Measurements from ENCODE around the gene MAPK9. TPM values are rescaled to one million over a fixed set of nuclear protein-coding genes. Genes with fewer than 3 reads are reported as not detected.

The MAPK9 gene
- total RNA-seq, 1 experiment from 2014 or later = 43.4 TPM

- Histone ChIP-seq H3K36me3 (ENCODE audit: control insufficient read depth in 1 of 2, insufficient read depth in 2 of 2, low read length in 2 of 2) (no peaks in the 10 kb centered on the region), H4K20me1 (ENCODE audit: insufficient read depth) (no peaks in the 10 kb centered on the region), H3K9ac (ENCODE audit: low read length) (no peak overlapping the region), H2AFZ (ENCODE audit: low read depth, low read length, poor library complexity, severe bottlenecking) (no peak overlapping the region), H3K4me2 (ENCODE audit: low read length) (no peak overlapping the region), H3K79me2 (ENCODE audit: insufficient read depth, low read length) (no peaks in the 10 kb centered on the region), H3K4me1 (ENCODE audit: control insufficient read depth in 1 of 2, insufficient read depth in 2 of 2, low read length in 2 of 2) (peaks cover 5 to 13% of the 10 kb centered on the region in 2 experiments), H3K9me3 (ENCODE audit: control insufficient read depth in 1 of 2, insufficient read depth in 1 of 2, low read depth in 1 of 2, low read length in 2 of 2) (no peaks in the 10 kb centered on the region), H3K9me2 (ENCODE audit: insufficient read depth) (no peaks in the 10 kb centered on the region), H3K27me3 (ENCODE audit: insufficient read depth, low read length) (no peaks in the 10 kb centered on the region), H3K4me3 (replicated peaks in 1 of 2; ENCODE audit: low read depth in 1 of 2, low read length in 2 of 2) (no peak overlapping the region), H3K27ac (ENCODE audit: low read depth, low read length) (no peak overlapping the region)
- intact Hi-C loops (cut with micrococcal nuclease) = loop anchor here (10.0 kb wide), 1 partner anchor 172 kb away; no protein-coding TSS in a partner anchor
- DNase-seq (ENCODE audit: low read depth, low spot score) (peak; percentile 21), ATAC-seq (no peak)
- CTCF ChIA-PET = interaction anchor here (0.9 to 1.1 kb wide), 3 partner anchors 12 to 19 kb away, joined by 3 read pairs; no protein-coding TSS in a partner anchor
- TF ChIP-seq, protein P1, sequence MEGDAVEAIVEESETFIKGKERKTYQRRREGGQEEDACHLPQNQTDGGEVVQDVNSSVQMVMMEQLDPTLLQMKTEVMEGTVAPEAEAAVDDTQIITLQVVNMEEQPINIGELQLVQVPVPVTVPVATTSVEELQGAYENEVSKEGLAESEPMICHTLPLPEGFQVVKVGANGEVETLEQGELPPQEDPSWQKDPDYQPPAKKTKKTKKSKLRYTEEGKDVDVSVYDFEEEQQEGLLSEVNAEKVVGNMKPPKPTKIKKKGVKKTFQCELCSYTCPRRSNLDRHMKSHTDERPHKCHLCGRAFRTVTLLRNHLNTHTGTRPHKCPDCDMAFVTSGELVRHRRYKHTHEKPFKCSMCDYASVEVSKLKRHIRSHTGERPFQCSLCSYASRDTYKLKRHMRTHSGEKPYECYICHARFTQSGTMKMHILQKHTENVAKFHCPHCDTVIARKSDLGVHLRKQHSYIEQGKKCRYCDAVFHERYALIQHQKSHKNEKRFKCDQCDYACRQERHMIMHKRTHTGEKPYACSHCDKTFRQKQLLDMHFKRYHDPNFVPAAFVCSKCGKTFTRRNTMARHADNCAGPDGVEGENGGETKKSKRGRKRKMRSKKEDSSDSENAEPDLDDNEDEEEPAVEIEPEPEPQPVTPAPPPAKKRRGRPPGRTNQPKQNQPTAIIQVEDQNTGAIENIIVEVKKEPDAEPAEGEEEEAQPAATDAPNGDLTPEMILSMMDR (IDR thresholded peaks at IDR 0.05 in 2 of 3, conservative IDR thresholded peaks at IDR 0.05 in 1 of 3; ENCODE audit: borderline replicate concordance in 1 of 3, insufficient read depth in 1 of 3, low read depth in 2 of 3, low read length in 2 of 3) = peak in 2 of 3 experiments; percentile 9 to 22; a peak in 1 of 6 replicates
- TF ChIP-seq EGR1 (IDR thresholded peaks at IDR 0.05; ENCODE audit: low read depth) = no peak
- POLR2A ChIA-PET = no interaction called here
- BruUV-seq (replicated peaks) = no TSS peak
- RAD21 ChIA-PET (ENCODE audit: low non-redundant PET in 1 of 2, low total read pairs in 2 of 2, uncharacterized antibody in 2 of 2, unreplicated experiment in 2 of 2) = no interaction called here
These were observed 4.9 kb upstream of the MAPK9 start for GRCh38 chr5:180296771-180297170.

GRCh38 chr5:180294913-180295555 lies 3.2 kb upstream of the MAPK9 start:
- H3K4me1 ChIP-seq (ENCODE audit: control insufficient read depth in 1 of 2, insufficient read depth in 2 of 2, low read length in 2 of 2) = peaks cover 10 to 23% of the 10 kb centered on the region in 2 experiments
- BruUV-seq (replicated peaks) = no TSS peak
- no peaks in the 10 kb centered on the region for H3K27me3 ChIP-seq (ENCODE audit: insufficient read depth, low read length)
- H3K27ac ChIP-seq (ENCODE audit: low read depth, low read length) = no peak overlapping the region
- H3K36me3 ChIP-seq (ENCODE audit: control insufficient read depth in 1 of 2, insufficient read depth in 2 of 2, low read length in 2 of 2) = no peaks in the 10 kb centered on the region
- POLR2A ChIA-PET = interaction anchor here (1.2 kb wide), 1 partner anchor 37 kb away, joined by 5 read pairs; no protein-coding TSS in a partner anchor
- H2AFZ ChIP-seq (ENCODE audit: low read depth, low read length, poor library complexity, severe bottlenecking) = no peak overlapping the region
- DNase-seq (ENCODE audit: low read depth, low spot score) (no peak), ATAC-seq (no peak)
- H3K4me2 ChIP-seq (ENCODE audit: low read length) = no peak overlapping the region
- H3K79me2 ChIP-seq (ENCODE audit: insufficient read depth, low read length) = peaks cover 10% of the 10 kb centered on the region
- H3K9me3 ChIP-seq (ENCODE audit: control insufficient read depth in 1 of 2, insufficient read depth in 1 of 2, low read depth in 1 of 2, low read length in 2 of 2) = no peaks in the 10 kb centered on the region
- intact Hi-C loops (cut with micrococcal nuclease) = loop anchor here (10.0 kb wide), 1 partner anchor 170 kb away; no protein-coding TSS in a partner anchor
- no peaks in the 10 kb centered on the region for H4K20me1 ChIP-seq (ENCODE audit: insufficient read depth)
- no peak overlapping the region for H3K4me3 ChIP-seq (replicated peaks in 1 of 2; ENCODE audit: low read depth in 1 of 2, low read length in 2 of 2)
- H3K9ac ChIP-seq (ENCODE audit: low read length) = no peak overlapping the region
- RAD21 ChIA-PET (ENCODE audit: low non-redundant PET in 1 of 2, low total read pairs in 2 of 2, uncharacterized antibody in 2 of 2, unreplicated experiment in 2 of 2) = no interaction called here
- CTCF ChIA-PET = interaction anchor here (0.9 to 3.7 kb wide), 5 partner anchors 21 to 311 kb away, joined by 3 to 28 read pairs (median 25); no protein-coding TSS in a partner anchor
- H3K9me2 ChIP-seq (ENCODE audit: insufficient read depth) = no peaks in the 10 kb centered on the region
- TF ChIP-seq TCF7L2 (IDR thresholded peaks at IDR 0.05; ENCODE audit: borderline replicate concordance, extremely low read depth, insufficient read depth, insufficient read length) = no peak
- no peak for TF ChIP-seq CBX3 (IDR thresholded peaks at IDR 0.05; ENCODE audit: low read depth)
- TF ChIP-seq ZNF274 (IDR thresholded peaks at IDR 0.05; ENCODE audit: low read depth, low read length) = no peak
- TF ChIP-seq CEBPB (IDR thresholded peaks at IDR 0.05; ENCODE audit: low read depth) = no peak
- TF ChIP-seq ELF1 (IDR thresholded peaks at IDR 0.05; ENCODE audit: borderline replicate concordance, low read depth) = no peak
- no peak for TF ChIP-seq ATF3 (IDR thresholded peaks at IDR 0.05)
- no peak for TF ChIP-seq FOSL1 (IDR thresholded peaks at IDR 0.05; ENCODE audit: low read depth)
- TF ChIP-seq EZH2 (IDR thresholded peaks at IDR 0.05) = no peak
- TF ChIP-seq REST (IDR thresholded peaks at IDR 0.05; ENCODE audit: low read depth) = no peak
- TF ChIP-seq POLR2AphosphoS5 (IDR thresholded peaks at IDR 0.05; ENCODE audit: low read depth, low read length) = no peak
- no peak for TF ChIP-seq POLR2A (IDR thresholded peaks at IDR 0.05; ENCODE audit: borderline replicate concordance, extremely low read depth, insufficient read depth, insufficient read length)
- TF ChIP-seq MAX (IDR thresholded peaks at IDR 0.05) = no peak

Data from HCT116 (cell line).